Activated naive CD8-positive, alpha-beta T cell treated with anti-CD3 and anti-CD28 coated beads, Interleukin-2, amount 50 U/mL, for 16 hours (primary cell): Measurements from ENCODE around the gene CT47A7.
"Not testable (repeated sequence)": the region's sequence is repeated elsewhere in the genome, so short reads cannot be mapped to it uniquely, and the experiment has no call there.

Experiments
- DNase-seq: peaks from one replicate; pipeline ENCODE4 v3.0.0-alpha.2; 2020; ENCODE audit warnings: low read depth, low spot score

The CT47A7 gene

DNA sequence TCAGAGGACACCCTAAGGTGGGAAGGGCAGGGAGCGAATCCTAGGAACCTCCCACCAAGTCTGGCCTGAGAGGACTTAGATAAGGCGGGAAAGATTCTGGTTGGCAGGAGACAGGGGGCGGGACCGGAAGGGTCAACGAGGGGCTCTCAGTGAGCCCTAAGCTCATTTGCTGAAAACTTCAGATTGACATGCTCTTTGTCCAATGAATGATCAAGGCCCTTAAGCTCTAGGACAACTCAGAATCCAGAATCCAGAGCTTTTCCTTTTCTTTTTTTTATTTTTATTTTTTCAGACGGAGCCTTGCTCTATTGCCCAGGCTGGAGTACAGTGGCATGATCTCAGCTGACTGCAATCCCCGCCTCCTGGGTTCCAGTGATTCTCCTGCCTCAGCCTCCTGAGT is at the start of gene CT47A7:
Gene CT47A7, minus strand, starts transcription at position 101 of the 400 bp plus-strand sequence. CDS start 255 bp downstream, outside the sequence.
- not testable (repeated sequence) for DNase-seq

DNA sequence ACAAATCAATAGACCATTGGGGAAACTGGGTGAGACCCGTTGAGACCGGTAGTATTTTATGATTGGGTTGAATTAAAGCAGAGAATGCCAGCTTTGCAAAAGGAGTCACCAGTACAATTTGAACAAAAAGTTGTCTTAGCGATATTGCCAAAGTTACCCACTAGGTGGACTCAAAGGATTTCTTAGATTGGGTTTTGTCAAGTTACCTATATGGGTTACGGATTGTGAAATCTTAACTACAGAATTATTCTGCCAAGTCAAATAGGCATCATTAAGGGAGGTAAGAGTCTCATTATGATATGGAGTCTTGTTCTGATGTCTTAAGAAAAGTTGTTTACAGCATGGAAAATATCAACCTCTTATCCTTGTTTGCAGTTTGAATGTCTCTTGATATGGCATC is 44.2 kb upstream of the CT47A7 start:
- DNase-seq = no peak

DNA sequence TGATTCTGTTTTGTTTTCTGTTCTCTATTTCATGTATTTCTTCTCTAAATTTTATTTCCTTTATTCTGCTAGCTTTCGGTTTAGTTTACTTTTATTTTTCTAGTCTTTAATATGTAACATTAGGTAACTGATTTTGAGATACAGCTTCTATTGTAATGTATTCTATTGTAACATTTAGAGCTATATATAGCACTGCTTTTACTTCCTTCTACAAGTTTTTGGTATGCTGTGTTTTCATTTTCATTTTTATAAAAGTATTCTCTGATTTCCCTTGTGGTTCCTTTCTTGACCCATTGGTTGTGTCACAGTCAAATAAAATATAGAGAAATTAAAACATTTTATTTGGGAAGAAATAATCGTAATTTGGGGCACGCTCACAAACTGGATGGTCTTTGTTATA is 43.0 kb upstream of the CT47A7 start:
- no peak for DNase-seq

DNA sequence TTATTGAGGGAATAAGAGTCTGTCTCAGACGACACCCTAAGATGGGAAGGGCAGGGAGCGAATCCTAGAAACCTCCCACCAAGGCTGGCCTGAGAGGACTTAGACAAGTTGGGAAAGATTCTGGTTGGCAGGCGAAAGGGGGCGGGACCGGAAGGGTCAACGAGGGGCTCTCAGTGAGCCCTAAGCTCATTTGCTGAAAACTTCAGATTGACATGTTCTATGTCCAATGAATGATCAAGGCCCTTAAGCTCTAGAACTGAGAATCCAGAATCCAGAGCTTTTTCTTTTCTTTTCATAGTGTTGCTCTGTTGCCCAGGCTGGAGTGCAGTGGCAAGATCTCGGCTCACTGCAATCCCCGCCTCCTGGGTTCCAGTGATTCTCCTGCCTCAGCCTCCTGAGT is 29.3 kb upstream of the CT47A7 start, which contains the start of gene CT47A1:
Gene CT47A1, minus strand, starts transcription at position 101 of the 400 bp plus-strand sequence. CDS start 231 bp downstream, outside the sequence.
- not testable (repeated sequence) for DNase-seq
